GM21515 (cell line): Measurements from ENCODE around the gene TRIM39.

Experiments used
- ATAC-seq: cut with Tn5 transposase; IDR thresholded peaks from one replicate; pipeline ENCODE4 v1.9.1; 2021; ENCODE audit not compliant: unreplicated experiment

TRIM39 gene

DNA sequence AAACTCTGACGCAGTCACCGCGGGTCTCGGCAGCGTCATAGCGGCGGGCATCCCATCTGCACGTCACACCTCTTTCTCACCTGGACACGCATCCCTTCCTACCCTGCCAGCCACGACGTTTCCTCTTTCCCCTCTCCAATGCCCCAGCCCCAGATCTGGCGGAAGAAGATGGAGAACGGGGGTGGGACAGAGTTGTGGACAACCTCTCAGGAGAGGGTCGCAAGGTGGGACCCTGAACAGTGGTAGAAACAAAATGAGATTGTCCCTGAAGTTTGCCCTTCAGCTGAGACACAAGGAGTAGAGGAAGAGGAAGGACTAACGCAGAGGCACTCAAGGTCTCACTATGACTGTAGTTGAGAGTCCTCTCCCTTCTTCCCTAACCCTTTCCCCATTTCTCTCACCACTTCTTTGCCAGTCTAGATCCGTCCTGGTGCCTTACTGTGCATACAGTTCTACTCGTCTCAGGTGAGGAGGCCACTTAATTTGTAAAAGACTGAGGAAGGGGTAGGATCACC is 562 bp downstream of the TRIM39 start:
- no peak for ATAC-seq

DNA sequence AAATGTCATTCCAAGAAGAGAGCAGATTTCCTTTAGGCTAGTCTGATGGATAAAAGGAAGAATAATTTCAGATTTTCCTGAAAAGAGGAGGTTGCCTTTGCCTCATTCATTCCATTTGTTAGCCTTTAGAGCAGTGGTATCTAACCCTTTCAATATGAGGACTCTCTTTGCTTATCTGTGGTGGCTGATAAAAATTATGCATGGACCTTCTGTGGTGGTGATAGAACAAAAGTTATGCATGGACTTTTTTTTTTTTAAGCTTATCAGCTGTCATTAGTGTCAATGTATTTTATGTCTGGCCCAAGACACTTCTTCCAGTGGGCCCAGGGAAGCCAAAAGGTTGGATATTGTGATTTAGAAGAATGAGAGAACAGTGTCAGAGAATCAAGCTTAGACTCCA is 1.7 kb downstream of the TRIM39 start:
- ATAC-seq: no peak

DNA sequence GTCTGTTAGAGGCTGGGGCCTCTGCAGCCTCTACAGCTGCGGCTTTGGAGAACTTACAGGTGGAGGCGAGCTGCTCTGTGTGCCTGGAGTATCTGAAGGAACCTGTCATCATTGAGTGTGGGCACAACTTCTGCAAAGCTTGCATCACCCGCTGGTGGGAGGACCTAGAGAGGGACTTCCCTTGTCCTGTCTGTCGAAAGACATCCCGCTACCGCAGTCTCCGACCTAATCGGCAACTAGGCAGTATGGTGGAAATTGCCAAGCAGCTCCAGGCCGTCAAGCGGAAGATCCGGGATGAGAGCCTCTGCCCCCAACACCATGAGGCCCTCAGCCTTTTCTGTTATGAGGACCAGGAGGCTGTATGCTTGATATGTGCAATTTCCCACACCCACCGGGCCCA is 2.6 kb downstream of the TRIM39 start:
- ATAC-seq: no peak

DNA sequence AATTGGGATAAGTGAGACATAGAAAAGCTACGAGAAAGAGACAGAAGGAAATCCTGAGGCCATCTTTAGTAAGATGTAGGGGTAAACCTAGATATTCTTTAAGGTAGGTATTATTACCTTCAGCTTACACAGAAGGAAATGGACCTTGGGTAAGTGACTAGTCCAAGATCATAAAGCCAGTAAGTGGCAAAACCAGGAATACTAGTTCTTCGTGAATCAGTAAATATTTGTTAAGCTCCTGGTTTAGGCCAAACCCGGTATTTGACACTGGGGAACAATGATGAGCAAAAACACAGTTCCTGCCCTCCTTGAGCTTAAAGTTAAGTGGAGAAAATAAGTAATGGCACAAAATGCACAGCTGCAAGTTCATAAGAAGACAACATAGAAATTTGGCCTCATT is 5.3 kb downstream of the TRIM39 start:
- ATAC-seq: no peak

DNA sequence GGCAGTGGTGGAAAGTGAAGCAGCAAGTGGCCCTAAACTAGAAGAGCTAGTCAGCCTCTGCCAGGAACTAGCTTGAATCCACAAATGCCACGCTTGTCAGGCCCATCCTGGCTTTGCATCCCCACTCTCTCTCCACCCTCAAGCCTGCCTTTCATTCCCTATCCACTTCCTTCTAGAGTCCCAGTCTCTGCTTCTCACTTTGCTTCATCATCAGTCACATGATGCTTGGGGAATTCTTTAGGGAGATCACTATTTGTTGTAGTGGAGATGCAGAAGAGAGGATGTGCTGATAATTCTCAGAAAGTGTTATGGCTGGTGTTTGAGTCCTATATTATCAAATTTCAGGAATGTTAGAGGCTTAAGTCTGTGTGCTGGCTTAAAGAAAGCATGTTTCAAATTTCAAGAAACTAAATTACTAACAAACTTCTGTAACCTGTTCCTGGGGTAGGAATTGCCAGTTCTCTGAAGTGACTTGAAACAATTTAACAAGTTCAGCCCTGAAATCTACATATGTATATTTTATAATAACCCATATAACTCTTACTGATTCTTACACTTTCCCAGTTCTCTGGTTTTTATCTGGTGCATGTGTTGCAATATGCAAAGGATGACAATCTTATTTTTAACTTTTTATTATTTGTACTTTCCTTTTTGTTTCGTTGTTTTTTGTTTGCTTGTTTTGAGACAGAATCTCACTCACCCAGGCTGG is 7.5 kb downstream of the TRIM39 start:
- ATAC-seq: no peak

DNA sequence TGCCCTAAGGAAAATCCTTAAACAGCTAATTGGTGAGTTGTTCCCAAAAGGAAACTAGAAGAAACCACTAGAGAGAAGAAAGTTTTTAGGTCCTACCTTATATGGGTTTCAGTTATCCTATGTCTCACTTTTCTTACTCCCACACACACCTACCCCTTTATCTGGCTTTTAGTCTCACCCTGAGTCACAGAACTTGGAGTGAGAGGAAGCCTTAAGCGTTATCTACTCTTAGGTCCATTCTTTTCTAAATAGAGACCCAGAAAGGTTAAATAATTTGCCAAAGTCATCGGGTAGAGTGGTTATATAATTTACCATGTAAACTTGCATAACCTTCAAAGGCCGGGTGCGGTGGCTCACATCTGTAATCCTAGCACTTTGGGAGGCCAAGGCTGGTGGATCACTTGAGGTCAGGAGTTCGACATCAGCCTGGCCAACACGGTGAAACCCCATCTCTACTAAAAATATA is 13.9 kb downstream of the TRIM39 start:
- no peak for ATAC-seq

DNA sequence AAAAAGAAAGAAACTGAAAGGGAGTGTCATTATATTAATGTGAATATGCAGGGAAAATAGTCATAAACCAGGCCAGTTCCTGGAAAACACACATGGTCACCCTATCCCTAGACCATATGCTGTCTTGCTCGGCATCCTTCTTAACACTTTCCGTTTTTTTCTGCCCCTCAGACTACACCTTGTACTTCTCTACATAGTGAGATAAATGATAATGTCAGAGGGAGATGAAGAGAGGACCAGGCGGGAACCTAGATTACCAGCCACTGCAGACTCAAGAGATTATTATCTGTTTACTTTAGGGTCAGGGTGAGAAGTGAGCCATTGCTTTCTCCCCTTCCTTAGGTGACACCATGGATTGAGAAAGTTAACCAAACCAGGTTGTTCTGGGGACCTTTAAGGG is 14.5 kb downstream of the TRIM39 start:
- no peak for ATAC-seq

DNA sequence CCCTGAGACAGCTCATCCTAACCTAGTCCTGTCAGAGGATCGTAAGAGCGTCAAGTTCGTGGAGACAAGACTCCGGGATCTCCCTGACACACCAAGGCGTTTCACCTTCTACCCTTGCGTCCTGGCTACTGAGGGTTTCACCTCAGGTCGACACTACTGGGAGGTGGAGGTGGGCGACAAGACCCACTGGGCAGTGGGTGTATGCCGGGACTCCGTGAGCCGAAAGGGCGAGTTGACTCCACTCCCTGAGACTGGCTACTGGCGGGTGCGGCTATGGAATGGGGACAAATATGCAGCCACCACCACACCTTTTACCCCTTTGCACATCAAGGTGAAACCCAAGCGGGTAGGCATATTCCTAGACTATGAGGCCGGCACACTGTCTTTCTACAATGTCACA is 15.0 kb downstream of the TRIM39 start:
- ATAC-seq: no peak

DNA sequence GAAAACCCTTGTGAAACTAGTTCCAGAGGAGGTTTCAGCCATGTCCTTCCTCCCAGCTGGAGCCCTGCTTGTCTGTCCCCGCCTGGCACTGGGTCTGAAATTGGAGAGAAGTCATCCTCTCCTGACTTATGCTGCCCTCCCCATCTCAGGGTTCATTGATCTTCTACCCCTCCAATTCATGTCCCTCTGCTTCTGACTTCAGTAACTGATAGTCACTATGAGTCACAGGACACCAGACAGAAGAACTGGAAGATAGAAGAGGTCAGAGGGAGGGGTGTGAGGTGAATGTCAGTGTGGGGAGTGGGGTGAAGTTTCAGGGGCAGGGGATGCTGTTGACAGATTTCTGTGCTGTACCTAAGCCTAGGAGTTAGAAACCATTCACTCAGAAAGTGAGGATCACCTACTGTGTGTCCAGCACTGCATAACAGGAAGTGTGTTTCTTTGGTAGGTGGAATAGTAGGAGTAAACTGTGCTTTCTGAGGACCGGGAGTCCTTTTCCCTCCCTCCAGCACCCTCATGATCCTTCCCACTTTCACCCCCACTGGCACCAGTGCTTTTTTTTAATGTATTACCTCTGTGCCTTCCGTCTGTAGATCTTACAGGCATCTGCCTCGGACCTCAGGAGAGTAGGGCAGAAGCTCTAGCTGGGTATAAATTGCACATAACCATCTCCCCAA is 17.6 kb downstream of the TRIM39 start:
- no peak for ATAC-seq

DNA sequence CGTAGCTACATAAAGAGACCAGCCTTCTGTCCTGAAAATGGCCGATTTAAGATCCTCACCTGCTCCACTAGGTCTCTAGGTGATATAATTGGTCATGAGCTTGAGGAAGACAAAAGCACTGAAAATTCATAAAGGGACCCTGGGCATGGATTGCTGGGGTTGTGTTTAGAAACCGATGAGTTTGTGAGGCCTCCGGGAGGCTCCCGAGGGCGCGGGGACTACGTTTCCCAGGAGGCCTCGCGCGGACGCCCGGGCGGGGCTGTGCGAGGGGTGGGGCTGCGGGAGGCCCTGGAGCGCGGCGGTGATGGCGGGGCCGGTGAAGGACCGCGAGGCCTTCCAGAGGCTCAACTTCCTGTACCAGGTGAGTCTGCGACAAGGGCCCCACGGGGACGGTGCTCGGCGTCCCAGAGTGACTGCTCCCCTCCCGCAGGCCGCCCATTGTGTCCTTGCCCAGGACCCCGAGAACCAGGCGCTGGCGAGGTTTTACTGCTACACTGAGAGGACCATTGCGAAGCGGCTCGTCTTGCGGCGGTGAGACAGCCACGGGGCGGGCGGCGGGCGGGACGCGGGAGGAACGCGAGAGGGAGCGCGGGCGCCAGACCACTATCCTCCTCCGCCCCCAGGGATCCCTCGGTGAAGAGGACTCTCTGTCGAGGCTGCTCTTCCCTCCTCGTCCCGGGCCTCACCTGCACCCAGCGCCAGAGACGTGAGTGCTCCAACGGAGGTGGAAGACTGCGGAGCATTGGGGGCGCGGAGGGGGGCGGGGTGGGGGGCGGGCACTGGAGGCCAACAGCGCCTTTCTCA is 18.3 kb downstream of the TRIM39 start, which contains the start of gene RPP21:
RPP21 (plus strand) TSS at position 289 of the 804 bp plus-strand sequence; CDS start at position 305, 16 bp downstream.
- peak; percentile 83 for ATAC-seq

DNA sequence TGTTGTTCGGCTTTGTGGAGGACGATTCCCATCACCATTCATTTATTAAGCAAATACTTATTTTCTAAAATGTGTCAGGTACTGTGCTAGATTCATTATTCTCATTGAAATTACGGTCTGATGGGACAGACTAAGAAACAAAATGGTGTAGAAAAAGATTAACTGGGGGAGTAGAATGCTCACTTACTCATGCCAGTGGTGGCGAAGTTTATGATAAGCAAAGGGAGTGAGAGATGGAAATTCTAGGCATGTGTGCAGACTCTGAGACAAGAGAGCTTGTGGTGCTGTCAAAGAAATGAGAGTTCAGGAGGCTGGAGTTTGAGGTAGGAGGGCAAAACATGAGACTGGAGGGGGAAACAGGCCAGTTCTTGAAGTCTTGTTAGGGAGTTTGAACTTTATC is 19.1 kb downstream of the TRIM39 start:
- ATAC-seq: no peak

DNA sequence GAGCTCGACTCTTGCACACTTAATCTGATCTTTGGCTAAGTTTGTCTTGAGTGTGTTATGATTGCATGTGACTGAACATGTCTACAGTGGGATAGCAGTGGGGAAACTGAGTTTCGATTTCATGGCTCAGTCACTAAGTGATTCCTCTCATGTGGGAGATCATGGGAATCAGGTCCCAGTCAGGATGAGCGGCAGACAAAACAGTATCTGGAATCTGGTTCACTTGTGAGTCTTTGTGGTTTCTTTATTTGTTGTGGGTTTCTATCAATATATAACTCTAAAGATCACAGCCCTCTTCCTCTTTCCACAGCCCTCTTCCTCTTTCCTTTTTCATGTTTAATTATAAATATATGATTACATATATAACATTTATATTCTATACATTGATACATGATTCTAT is 22.2 kb downstream of the TRIM39 start:
- ATAC-seq: no peak

DNA sequence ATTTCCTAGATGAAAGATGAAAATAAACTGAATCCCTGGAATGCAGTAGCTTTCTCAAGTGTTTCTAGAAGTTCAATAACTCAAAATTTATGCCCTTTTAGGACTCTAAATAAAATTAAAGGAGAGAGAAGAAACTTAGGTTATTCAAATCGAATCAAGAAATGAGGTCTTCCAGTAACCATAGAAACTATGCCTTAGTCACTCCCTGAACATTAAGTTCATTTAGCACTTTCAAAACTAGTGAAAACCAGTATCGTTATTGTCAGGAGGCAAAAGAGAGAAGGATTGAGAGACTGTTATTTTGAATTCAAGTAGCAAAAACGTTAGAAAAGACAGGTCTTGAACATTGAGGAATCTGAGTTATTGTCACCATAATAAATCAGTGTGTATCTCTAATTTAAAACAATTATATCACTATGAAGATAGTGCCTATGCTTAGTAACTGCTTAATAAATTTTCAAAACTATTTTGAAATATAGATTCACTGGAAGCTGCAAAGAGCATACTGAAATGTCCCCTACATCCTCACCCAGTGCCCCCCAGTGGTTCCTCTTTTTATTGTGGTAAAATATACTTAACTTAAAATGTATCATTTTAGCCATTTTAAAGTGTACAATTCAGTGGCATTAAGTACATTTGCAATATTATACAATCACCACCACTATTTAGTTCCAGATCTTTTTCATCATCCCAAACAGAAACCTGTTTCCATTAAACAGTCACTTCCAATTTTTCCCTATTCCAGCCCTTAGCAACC is 22.9 kb downstream of the TRIM39 start:
- no peak for ATAC-seq

DNA sequence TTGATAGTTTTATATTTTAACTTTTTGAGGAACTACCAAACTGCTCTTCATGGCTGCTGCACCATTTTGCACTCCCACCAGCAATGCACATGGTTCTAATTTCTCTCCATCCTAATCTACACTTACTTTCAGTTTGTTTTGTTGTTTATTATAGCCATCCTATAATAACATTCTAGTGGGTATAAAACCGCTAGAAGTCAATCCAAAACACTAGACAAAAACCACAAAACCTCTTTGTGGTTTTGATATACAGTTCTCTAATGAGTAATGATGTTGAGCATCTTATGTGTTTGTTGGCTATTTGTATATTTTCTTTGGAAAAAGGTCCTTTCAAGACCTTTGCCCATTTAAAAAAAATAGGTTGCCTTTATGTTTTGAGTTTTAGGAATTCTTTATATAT is 23.8 kb downstream of the TRIM39 start:
- no peak for ATAC-seq

DNA sequence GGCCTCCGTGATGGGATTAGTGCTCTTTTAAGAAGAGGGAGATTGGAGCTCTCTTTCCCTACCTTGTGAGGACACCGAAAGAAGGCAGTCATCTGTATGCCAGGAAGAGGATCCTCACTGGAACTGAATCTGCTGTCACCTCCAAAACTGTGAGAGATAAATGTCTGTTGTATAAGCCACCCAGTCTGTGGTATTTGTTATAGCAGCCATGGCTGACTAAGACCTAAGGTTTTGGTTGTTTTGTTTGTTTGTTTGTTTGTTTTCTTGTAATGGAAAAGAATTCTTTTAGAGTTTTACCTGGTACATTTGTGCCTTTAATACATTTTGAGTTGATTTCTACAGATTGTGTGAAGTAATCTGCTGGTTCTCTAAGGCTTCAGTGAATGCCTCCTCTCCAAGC is 25.8 kb downstream of the TRIM39 start:
- ATAC-seq: no peak

DNA sequence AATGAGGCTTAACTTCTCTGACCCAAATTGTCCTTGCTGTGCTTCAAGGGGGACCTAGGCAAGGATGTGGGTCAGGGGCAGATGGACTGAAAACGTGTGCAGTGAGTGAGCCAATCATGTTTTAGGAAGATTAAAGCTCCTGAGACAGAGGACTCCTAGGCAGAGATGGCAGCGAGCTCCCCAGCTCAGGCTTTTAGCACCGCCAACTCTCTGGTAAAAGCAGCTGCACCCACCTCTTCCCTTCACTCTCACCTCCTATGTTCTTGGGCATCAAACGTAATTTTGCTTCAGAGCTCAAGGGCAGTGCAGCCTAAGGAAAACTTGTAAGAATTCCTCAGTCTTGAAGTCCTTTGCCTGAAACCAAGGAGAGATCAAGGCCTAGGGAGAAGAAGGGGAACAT is 28.6 kb downstream of the TRIM39 start:
- ATAC-seq: no peak

DNA sequence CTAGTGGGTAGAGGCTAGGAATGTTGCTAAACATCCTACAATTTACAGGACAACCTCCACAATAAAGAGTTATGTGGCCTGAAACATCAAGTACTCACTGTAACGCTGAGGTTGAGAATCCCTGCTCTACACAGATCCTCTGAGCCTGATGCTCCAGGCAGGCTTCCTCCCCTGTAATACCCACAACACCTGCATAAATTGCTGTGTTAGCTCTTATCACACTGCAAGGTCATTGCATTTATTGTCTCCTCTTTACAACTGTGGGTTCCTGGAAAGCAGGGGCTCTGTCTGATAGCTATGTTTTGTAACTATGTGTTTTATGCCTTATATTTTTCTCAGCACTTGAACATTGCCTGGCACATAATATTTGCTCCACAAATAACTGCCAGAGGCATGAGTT is 29.8 kb downstream of the TRIM39 start:
- no peak for ATAC-seq

DNA sequence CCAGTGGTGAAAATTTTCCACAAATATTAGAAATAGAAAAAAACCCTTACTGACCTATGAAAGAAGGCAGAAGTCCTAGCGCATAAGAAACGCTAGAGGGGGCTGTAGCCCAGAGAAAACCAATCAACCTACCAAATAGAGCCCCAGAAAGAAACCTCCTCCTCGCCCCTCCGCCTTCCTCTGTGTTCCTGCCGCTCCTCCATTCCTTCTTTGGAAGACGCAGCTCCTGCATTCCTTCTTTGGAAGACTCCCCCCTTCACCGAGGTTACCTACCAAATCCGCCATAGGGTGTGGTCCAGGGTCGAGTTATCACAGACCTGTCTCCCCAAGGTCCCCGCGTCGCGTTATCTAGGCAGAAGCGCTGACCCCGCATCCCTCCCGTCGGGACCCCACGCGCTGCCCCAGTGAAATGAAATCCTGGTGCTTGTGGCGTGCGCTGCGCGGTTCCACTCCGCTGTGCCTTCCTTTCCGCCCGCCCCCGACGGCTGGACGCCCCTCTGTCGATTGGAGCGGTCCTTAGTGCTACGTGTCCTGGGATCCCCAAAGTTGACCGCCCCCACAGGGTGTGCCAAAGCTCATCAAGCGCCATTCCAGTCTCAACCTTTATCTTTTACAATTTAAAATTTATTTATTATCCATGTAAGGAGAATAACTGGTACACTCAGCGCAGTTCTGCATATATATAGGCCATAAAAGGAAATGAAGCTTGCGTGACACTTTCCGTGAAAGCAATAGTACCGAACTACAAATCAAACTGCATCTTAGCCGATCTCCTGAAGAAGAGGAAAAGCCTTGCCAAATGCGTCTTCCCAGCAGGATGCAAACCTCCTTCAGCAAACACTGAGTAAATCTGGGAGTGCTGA is 31.2 kb downstream of the TRIM39 start:
- no peak for ATAC-seq

DNA sequence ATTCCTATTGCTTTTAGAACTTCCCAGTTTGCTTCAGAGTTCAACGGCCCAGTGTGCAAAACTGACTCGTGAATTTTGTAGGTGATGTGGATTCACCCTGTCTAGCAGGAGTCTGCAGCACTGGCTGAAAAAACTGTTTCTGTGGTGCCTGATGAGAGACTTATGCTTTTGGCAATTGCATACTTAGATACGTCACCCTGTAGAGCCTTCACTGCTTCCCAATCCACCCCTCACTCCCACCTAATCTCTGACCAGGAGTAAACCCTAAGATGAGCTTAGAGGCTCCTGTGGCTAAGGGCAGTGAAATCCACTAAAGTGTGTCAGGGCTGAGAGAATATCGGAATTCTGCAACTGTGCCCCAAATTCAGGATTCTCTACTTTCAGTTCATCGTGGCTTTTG is 32.5 kb downstream of the TRIM39 start:
- no peak for ATAC-seq

DNA sequence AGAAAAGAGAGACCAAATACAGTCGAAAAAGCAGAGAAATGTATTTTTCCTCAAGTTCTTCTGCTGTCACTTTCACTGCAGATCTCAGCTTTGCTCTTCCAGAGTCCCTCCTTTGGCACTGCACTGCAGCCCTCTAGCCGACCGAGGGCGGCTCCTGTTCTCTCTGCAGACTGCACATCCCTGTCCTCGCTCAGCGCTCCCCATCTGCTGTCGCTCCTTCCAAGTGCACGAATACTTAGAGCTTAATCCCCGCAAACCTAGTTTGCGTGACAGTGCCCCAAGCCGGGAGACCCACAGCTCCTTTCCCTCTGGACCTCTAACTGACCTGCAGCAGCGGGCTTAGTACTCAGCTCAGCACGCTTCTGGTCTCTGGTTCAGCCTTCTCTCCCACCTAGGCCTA is 33.4 kb downstream of the TRIM39 start:
- no peak for ATAC-seq
